Esophagus squamous epithelium (tissue), 4 donors: ENCODE data around the gene TCF12.

Experiments used
- POLR2A ChIP-seq, 4 donors: fragments of 450-650 bp; IDR thresholded peaks; one replicate each; pipeline ENCODE4 v1.6.1; 2017; ENCODE audit warnings: antibody characterized with exemption in 4 of 4, mild to moderate bottlenecking in 4 of 4, moderate library complexity in 3 of 4
- TF ChIP-seq, protein P1 (sequence below), 6 experiments: fragments of 450-650 bp in 4 of 6; fragments of 200-600 bp in 2 of 6; sonication (generic) in 2 of 6; IDR thresholded peaks; one replicate each; pipeline ENCODE4 v1.5.1; 2016 to 2019; ENCODE audit warnings: antibody characterized with exemption in 6 of 6, mild to moderate bottlenecking in 4 of 6, moderate library complexity in 4 of 6

DNA sequence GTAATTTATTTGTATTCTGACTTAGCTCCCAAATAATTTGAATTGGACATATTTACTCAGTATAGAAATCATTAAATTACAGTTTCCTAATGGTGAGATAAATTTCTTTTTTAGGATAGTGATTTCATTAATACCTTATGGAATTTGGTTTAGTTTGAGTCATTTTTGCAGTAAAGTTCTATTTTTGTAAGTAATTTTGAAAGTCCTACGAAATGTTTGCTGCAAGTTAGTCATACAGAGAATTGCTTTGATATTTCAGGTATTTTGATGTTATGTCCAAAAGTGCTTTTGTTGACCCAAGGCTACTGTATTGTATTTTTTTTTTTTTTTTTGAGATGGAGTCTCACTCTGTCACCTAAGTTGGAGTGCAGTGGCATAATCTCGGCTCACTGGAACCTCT is 41.7 kb downstream of the TCF12 start:
- no peak for TF ChIP-seq POLR2A (IDR thresholded peaks at IDR 0.05)
- TF ChIP-seq, protein P1, sequence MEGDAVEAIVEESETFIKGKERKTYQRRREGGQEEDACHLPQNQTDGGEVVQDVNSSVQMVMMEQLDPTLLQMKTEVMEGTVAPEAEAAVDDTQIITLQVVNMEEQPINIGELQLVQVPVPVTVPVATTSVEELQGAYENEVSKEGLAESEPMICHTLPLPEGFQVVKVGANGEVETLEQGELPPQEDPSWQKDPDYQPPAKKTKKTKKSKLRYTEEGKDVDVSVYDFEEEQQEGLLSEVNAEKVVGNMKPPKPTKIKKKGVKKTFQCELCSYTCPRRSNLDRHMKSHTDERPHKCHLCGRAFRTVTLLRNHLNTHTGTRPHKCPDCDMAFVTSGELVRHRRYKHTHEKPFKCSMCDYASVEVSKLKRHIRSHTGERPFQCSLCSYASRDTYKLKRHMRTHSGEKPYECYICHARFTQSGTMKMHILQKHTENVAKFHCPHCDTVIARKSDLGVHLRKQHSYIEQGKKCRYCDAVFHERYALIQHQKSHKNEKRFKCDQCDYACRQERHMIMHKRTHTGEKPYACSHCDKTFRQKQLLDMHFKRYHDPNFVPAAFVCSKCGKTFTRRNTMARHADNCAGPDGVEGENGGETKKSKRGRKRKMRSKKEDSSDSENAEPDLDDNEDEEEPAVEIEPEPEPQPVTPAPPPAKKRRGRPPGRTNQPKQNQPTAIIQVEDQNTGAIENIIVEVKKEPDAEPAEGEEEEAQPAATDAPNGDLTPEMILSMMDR (IDR thresholded peaks at IDR 0.05), result no peak
